Panc1 (cell line): ENCODE measurements around the gene IQSEC1. TPM values are rescaled to one million over a fixed set of nuclear protein-coding genes. Genes with fewer than 3 reads are reported as not detected.

Experiments
- ATAC-seq: fragments of 200-7000 bp; cut with Tn5 transposase; 2 replicates; pipeline ENCODE4 v1.9.1; 2020; ENCODE audit warnings: mild to moderate bottlenecking, moderate library complexity
- BruUV-seq: library from RNA; stranded (reverse); fragments of 400-500 nt; replicated peaks from 2 replicates; lab custom pipeline; 2021; lab: Mats Ljungman, UMichigan
- CTCF ChIA-PET: fragments of 300-600 bp; sonication (Branson Sonifier 250); formaldehyde crosslinking; loops from one replicate; lab custom pipeline; 2022; ENCODE audit warnings: antibody characterized with exemption; lab: Charles Lee
- POLR2A ChIA-PET: fragments of 300-600 bp; sonication (Branson Sonifier 250); formaldehyde crosslinking; loops from one replicate; lab custom pipeline; 2022; ENCODE audit warnings: antibody characterized with exemption; lab: Charles Lee
- DNase-seq: peaks from one replicate; pipeline ENCODE4 v3.0.0-alpha.2; 2010; ENCODE audit warnings: low read depth, low spot score
- H3K27ac ChIP-seq: 2 replicates; pipeline ENCODE4 v1.5.1; 2011; ENCODE audit warnings: mild to moderate bottlenecking, low read length, inconsistent platforms
- H3K27me3 ChIP-seq: fragments of 200-500 bp; sonication (Bioruptor generic); 2 replicates; pipeline ENCODE4 v1.6.0; 2014; ENCODE audit warnings: low read length, inconsistent platforms; ENCODE audit not compliant: control insufficient read depth, insufficient read depth
- H3K36me3 ChIP-seq: fragments of 200-500 bp; sonication (Bioruptor generic); 2 replicates; pipeline ENCODE4 v1.5.1; 2014; ENCODE audit warnings: inconsistent platforms, mild to moderate bottlenecking, low read length, moderate library complexity; ENCODE audit not compliant: control insufficient read depth, insufficient read depth
- H3K4me1 ChIP-seq: 2 replicates; pipeline ENCODE4 v1.5.1; 2011; ENCODE audit warnings: inconsistent platforms, mild to moderate bottlenecking, low read length, moderate library complexity; ENCODE audit not compliant: control insufficient read depth, insufficient read depth
- H3K4me3 ChIP-seq, 2 experiments: 2 replicates each; pipeline ENCODE4 v1.5.1; 2011 to 2012; ENCODE audit warnings: low read depth in 2 of 2, low read length in 2 of 2, mild to moderate bottlenecking in 2 of 2, inconsistent platforms in 1 of 2, moderate library complexity in 1 of 2
- H3K9me3 ChIP-seq: fragments of 200-500 bp; sonication (Bioruptor generic); 2 replicates; pipeline ENCODE4 v1.5.1; 2014; ENCODE audit warnings: low read depth, mild to moderate bottlenecking, inconsistent platforms, low read length, moderate library complexity; ENCODE audit not compliant: control insufficient read depth, insufficient read depth
- CTCF ChIP-seq: fragments of 450-650 bp; IDR thresholded peaks from 2 replicates; pipeline ENCODE4 v1.5.1; 2017; ENCODE audit warnings: mild to moderate bottlenecking
- POLR2AphosphoS5 ChIP-seq: IDR thresholded peaks from 2 replicates; pipeline ENCODE4 v1.6.1; 2012; ENCODE audit warnings: mild to moderate bottlenecking, low read depth, low read length, moderate library complexity
- SIN3A ChIP-seq: IDR thresholded peaks from 2 replicates; pipeline ENCODE4 v1.6.1; 2012; ENCODE audit warnings: low read depth, mild to moderate bottlenecking, low read length, moderate library complexity, borderline replicate concordance; ENCODE audit not compliant: insufficient read depth
- TCF7L2 ChIP-seq: IDR thresholded peaks from 2 replicates; pipeline ENCODE4 v1.6.1; 2011; ENCODE audit warnings: mild to moderate bottlenecking, low read depth, low read length, inconsistent platforms
- in situ Hi-C: cut with HindIII; loops from 2 replicates; pipeline ENCODE4 v1.10.0; 2016; ENCODE audit warnings: low sequenced_read_pairs, low pct_unique_long_range_greater_than_20kb
- intact Hi-C: fragments of 100-400 bp; cut with micrococcal nuclease; formaldehyde crosslinking; loops from one replicate; pipeline ENCODE4 v1.10.0; 2022; ENCODE audit not compliant: unreplicated experiment
- total RNA-seq: library from RNA; stranded (reverse); gene quantifications from one replicate; pipeline ENCODE4 v1.2.1, GENCODE V29; 2021; ENCODE audit not compliant: unreplicated experiment
- TF ChIP-seq, protein P1 (sequence below), 2 experiments: IDR thresholded peaks; 2 replicates each; pipeline ENCODE4 v1.6.1; 2011 to 2012; ENCODE audit warnings: low read depth in 2 of 2, control low read depth in 1 of 2, low read length in 1 of 2, mild to moderate bottlenecking in 1 of 2, moderate library complexity in 1 of 2; ENCODE audit not compliant: insufficient read depth in 1 of 2

IQSEC1 gene
- total RNA-seq, 1 experiment from 2014 or later = 28.4 TPM

DNA sequence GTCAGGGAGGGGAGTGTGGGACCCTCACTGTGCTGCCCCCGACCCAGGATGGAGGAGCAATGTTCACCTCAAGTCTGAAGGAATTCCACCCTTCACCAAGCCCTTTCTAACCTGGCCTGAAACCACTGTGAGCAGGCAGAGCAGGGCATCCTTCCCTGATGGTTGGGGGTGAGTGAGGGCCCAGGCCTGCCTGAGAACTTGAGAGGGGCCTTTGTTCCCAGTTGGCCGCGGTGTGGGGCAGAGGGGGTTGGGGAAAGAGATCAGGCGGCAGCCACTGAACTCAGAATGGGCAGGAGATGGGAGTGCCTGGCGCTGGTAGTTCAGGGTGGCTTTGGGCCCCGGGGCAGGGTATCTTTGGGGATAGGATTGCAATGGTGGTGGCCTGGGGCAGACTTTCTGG is 128.4 kb downstream of the IQSEC1 start:
- TF ChIP-seq, protein P1, sequence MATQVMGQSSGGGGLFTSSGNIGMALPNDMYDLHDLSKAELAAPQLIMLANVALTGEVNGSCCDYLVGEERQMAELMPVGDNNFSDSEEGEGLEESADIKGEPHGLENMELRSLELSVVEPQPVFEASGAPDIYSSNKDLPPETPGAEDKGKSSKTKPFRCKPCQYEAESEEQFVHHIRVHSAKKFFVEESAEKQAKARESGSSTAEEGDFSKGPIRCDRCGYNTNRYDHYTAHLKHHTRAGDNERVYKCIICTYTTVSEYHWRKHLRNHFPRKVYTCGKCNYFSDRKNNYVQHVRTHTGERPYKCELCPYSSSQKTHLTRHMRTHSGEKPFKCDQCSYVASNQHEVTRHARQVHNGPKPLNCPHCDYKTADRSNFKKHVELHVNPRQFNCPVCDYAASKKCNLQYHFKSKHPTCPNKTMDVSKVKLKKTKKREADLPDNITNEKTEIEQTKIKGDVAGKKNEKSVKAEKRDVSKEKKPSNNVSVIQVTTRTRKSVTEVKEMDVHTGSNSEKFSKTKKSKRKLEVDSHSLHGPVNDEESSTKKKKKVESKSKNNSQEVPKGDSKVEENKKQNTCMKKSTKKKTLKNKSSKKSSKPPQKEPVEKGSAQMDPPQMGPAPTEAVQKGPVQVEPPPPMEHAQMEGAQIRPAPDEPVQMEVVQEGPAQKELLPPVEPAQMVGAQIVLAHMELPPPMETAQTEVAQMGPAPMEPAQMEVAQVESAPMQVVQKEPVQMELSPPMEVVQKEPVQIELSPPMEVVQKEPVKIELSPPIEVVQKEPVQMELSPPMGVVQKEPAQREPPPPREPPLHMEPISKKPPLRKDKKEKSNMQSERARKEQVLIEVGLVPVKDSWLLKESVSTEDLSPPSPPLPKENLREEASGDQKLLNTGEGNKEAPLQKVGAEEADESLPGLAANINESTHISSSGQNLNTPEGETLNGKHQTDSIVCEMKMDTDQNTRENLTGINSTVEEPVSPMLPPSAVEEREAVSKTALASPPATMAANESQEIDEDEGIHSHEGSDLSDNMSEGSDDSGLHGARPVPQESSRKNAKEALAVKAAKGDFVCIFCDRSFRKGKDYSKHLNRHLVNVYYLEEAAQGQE (IDR thresholded peaks at IDR 0.05; ENCODE audit: insufficient read depth in 1 of 2, low read depth in 2 of 2, low read length in 1 of 2) = no peak
- TF ChIP-seq CTCF = no peak
- ChIA-PET POLR2A (no interaction called here), CTCF (no interaction called here)
- no peaks in the 10 kb centered on the region for H3K36me3 ChIP-seq
- in situ Hi-C loops = no loop called here
- H3K27me3 ChIP-seq = no peaks in the 10 kb centered on the region
- DNase-seq = no peak
- no TSS peak for BruUV-seq
- no peak overlapping the region for H3K4me3 ChIP-seq
- no peak for ATAC-seq
- intact Hi-C loops = no loop called here
- no peaks in the 10 kb centered on the region for H3K4me1 ChIP-seq
- no peak overlapping the region for H3K27ac ChIP-seq
- H3K9me3 ChIP-seq = no peaks in the 10 kb centered on the region

DNA sequence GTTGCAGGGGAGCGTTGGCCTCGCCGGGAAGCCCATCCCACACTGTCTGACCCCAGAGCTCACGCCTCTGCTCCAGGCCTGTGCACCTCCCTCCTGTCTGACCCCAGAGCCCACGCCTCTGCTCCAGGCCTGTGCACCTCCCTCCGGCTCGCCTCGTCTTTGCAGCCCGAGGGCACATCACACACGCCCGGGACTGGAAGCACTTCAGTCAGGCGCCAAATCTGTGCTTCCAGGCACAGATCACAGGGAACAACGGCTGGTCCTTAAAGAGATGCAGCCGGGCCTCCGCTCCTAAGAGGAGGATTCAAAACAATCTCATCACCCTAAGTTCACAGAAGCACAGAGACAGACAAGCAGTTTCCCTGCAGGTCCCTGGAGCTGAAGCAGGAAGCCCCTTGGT is 128.8 kb downstream of the IQSEC1 start:
- CTCF ChIA-PET = no interaction called here
- BruUV-seq = no TSS peak

More for the DNA sequence above, 128.8 kb downstream of the IQSEC1 start:
- DNase-seq = no peak
- intact Hi-C loops = no loop called here
- ATAC-seq = no peak
- in situ Hi-C loops = no loop called here
- TF ChIP-seq CTCF = no peak
- TF ChIP-seq, protein P1 (IDR thresholded peaks at IDR 0.05; ENCODE audit: insufficient read depth in 1 of 2, low read depth in 2 of 2, low read length in 1 of 2) = no peak
- TF ChIP-seq TCF7L2 = no peak
- no peak for TF ChIP-seq SIN3A
- TF ChIP-seq POLR2AphosphoS5 = no peak
- Histone ChIP-seq H3K27ac (no peak overlapping the region), H3K9me3 (no peaks in the 10 kb centered on the region), H3K4me3 (no peak overlapping the region), H3K27me3 (no peaks in the 10 kb centered on the region), H3K4me1 (no peaks in the 10 kb centered on the region), H3K36me3 (no peaks in the 10 kb centered on the region)
- POLR2A ChIA-PET = no interaction called here
